ENCODE results near the gene SIK3.

DNA sequence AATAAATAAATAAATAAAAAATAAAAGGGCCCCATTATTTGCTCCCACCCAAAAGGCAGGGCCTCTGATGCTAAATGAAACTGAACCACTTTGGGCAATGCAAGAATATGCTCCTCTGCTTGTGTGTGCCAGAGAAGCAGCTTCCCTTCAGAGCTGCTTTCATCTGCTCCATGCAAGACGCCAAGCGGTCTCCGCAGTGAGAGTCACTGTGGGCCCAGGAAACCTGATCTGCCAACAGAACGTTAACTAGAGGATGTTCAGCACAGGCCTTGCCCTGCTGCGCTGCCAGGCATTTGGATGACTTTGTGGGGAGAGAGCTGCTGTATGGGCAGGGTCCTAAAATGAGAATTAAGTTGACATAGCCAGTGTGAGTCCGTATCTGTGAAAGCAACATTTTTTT lies 217.1 kb downstream of the SIK3 start:
- TF ChIP-seq POLR2AphosphoS5 (IDR thresholded peaks at IDR 0.05; ENCODE audit: borderline replicate concordance, low read depth, low read length) (no peak), EZH2 (IDR thresholded peaks at IDR 0.05) (no peak), FOXP2 (optimal IDR thresholded peaks at IDR 0.05; ENCODE audit: control extremely low read depth, extremely low read length, insufficient read depth) (no peak)

Data from SK-N-MC (cell line).